HuH-7.5 (cell line): ENCODE data around the gene MIDN.

Experiments
- DNase-seq: peaks from one replicate; pipeline ENCODE4 v3.0.0; 2011; ENCODE audit warnings: low spot score

Gene MIDN

GRCh38 chr19:1258707-1259205, 10.4 kb downstream of the MIDN start:
- no peak for DNase-seq

GRCh38 chr19:1259206-1259875, 11.0 kb downstream of the MIDN start:
- DNase-seq: peak; percentile 91

GRCh38 chr19:1259876-1260748, 11.7 kb downstream of the MIDN start:
- no peak for DNase-seq

GRCh38 chr19:1260749-1261537, 12.6 kb downstream of the MIDN start:
- peak; percentile 99 for DNase-seq

- DNase-seq: no peak
Measured at GRCh38 chr19:1261538-1261797, 13.1 kb downstream of the MIDN start.

GRCh38 chr19:1261798-1262622, 13.6 kb downstream of the MIDN start:
- no peak for DNase-seq

- no peak for DNase-seq
Measured at GRCh38 chr19:1262623-1263123, 14.3 kb downstream of the MIDN start.

- DNase-seq: no peak
Measured at GRCh38 chr19:1263188-1263587, 14.8 kb downstream of the MIDN start.

- peak; percentile 94 for DNase-seq
Measured at GRCh38 chr19:1264801-1265614, 16.6 kb downstream of the MIDN start.

GRCh38 chr19:1265615-1266128, 17.3 kb downstream of the MIDN start:
- DNase-seq: no peak

- DNase-seq: peak; percentile 97
Measured at GRCh38 chr19:1266129-1266915, 17.9 kb downstream of the MIDN start.

- peak; percentile 82 for DNase-seq
Measured at GRCh38 chr19:1266916-1267476, 18.6 kb downstream of the MIDN start.

GRCh38 chr19:1267477-1268225, 19.3 kb downstream of the MIDN start:
- DNase-seq: no peak

GRCh38 chr19:1268226-1269064, 20.1 kb downstream of the MIDN start:
- DNase-seq: no peak

GRCh38 chr19:1269065-1269477, 20.7 kb downstream of the MIDN start, which contains the start of gene CIRBP:
TSS of gene CIRBP (plus strand) at chr19:1269332. CDS start at chr19:1270934, 1,602 bp downstream.
- DNase-seq: peak; percentile 99

- peak; percentile 94 for DNase-seq
Measured at GRCh38 chr19:1269478-1270212, 21.3 kb downstream of the MIDN start.
